Hypothalamus (tissue), 51 donors: ENCODE results near the gene MAPK11.

ENCODE experiments used
- DNase-seq, 51 donors: peaks; one replicate each; lab custom pipeline; 2025; lab: John Stamatoyannopoulos, UW

MAPK11 gene

GRCh38 chr22:50215297-50216054 lies 54.7 kb downstream of the MAPK11 start:
- no peak for DNase-seq
